ENCODE data around the gene RBBP6.

Gene RBBP6

DNA sequence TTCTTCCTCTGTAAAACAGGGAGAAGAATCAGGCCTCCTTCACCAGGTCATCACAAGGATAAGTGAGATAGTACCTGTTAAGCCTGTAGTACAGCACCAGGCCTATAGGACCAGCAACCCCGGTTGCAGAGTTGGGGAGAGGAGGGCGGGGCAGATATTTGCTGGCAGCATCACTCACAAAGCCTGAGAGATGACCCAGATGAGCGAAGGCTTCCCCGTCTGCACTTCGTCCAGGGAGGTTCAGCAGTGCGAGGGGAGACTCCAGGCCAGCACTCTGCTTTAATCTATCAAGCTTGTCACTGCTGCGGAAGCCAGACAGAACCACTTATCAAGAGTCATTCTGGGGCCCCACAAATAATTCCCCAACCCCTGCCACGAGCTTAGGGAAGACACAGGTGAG lies 15.8 kb upstream of the RBBP6 start:
- DNase-seq (ENCODE audit: low spot score), result no peak

DNA sequence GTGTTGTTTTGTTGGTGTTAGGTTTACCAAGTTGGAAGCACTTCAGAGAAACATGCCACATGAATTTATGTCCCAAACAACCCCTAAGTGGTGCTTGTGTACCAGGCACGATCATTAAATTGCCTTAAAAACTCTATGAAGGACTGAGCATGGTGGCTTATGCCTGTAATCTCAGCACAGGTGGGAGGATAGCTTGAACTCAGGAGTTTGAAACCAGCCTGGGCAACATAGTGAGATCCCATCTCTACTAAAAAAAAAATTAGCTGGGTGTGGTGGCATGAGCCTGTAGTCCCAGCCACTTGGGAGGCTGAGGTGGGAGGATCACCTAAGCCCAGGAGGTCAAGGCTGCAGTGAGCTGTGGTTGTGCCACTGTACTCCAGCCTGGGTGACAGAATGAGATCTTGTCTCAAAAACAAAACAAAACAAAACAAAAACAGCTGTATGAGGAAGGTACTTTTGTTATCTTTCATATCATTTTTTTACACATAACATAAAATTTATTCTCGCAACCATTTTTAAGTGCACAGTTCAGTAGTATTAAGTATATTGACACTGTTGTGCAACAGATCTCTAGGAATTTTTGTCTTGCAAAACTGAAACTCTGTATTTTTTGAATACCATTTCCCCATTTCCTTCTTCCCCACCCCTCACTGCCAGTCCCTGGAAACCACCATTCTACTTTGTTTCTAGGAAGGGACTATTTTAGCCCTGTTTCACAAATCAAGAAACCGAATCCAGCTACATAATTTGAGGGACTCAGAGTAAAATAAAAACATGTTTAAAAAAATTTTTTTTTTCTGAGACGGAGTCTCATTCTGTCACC lies 14.3 kb upstream of the RBBP6 start:
- DNase-seq (ENCODE audit: low spot score), result no peak

DNA sequence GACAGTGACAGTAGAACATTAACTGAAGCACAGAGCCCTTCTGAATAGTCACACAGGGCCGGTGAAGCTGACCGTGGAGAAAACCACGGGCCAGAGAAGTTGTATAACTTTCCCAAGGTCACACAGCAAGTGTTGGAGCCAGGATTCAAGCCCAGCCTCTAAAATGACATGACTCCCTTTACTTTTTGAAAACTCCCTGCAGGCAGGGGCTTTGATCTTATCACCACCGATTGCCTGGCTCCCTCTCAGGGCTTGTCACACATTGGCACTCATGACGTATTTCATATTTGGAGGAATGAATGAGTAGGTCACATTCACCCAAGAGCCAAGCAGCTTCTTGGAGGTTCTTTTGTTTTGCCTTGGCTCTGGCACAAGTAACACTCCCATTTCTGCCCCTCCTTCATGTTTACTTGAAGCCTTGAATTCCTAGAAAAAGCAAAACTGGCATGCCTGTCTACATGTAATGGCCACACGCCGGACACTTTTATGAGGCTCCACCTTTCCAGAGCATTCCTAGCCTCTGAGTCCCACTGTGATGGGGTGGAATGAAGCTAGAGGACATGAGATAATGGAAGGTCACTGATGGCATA lies 13.3 kb upstream of the RBBP6 start:
- DNase-seq (ENCODE audit: low spot score), result no peak

DNA sequence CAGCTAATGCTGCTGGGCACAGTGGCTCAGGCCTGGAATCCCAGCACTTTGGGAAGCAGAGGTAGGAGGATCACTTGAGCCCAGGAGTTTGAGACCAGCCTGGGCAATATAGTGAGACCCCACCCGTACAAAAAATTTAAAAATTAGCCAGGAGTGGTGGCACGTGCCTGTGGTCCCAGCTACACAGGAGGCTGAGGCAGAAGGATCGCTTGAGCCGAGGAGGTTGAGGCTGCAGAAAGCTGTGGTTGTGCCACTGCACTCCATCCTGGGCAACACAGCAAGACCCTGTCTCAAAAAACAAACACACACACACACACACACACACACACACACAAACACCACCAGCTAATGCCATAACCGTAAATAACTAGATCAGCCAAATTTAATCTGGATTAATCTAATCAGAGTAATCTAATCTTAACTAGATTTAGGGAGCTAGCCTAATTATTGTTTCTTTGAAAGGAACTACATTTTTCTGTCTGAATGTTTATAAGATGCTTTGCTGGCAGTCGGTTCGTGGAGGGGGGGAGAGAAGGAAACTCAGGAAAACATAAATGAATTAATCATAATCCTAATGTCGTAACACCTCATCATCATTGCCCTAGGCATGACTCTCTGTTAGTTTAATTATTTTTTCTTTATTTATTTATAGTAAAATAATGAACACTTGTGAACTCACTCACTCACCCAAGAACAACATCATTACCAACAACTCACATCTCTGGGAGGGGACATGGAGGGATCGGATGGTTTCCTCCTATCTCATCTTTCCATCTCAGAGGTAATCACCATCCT lies 12.5 kb upstream of the RBBP6 start:
- no peak for DNase-seq (ENCODE audit: low spot score)

DNA sequence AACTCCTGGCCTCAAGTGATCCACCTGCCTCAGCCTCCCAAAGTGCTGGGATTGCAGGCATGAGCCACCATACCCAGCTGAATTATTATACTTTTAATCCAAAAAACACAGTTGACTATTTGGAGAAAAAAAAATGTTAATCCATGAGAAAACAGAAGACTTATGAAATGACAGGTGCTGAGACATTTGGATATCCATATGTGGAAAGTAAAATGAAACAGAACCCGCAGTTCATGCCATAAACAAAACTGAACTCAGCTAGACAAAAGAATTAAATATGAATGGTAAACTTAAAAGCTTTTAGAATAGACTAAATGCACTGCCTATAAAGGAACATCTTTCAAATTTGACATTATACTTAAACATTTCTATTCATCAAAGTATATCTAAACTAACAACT lies 8.2 kb upstream of the RBBP6 start:
- no peak for DNase-seq (ENCODE audit: low spot score)

DNA sequence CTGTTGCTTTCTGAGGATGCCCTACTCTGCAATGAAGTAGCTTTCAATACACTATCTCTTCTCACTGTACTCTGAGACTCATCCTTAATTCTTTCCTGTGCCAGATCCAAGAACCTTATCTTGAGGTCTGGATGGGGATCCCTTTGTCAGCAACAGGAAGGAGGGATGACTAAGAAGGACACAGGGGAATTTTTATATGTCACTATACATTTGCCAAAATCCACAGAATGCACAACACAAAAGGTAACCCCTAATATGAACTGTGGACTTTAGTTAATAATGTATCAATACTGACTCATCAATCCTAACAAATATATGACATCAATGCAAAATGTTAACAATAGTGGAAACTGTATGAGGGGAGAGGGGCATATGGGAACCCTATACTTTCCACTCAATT lies 4.7 kb upstream of the RBBP6 start:
- DNase-seq (ENCODE audit: low spot score), result no peak

DNA sequence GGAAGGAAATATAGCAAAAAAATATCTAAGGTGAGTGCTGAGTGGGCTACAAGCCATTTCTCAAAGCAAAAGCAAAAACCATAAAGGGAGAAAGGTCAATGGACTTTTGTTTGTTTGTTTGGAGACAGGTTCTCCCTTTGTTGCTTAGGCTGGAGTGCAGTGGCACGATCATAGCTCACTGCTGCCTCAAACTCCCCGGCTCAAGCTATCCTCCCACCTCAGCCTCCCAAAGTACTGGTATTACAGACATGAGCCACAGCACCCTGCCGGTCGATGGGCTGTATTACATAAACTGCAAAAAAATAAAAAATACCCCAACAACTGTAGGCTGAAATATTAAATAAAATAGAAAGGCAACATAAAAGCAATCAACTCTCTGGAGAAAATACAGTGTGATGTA lies 3.5 kb upstream of the RBBP6 start:
- DNase-seq (ENCODE audit: low spot score), result no peak

DNA sequence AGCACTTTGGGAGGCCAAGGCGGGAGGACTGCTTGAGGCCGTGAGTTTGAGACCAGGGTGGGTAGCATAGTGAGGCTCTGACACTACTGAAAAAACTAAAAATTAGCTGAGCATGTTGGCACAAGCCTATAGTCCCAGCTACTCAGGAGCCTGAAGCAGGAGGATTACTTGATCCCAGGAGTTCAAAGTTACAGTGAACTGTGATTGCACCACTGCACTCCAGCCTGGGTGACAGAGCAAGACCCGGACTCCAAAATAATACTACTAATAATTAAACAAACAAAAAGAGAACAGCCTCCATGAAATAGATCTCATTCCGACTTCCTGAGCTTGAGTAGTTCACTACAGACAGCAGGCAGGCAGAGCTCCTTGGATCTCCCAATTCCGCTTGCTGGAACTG lies 2.7 kb upstream of the RBBP6 start:
- no peak for DNase-seq (ENCODE audit: low spot score)

DNA sequence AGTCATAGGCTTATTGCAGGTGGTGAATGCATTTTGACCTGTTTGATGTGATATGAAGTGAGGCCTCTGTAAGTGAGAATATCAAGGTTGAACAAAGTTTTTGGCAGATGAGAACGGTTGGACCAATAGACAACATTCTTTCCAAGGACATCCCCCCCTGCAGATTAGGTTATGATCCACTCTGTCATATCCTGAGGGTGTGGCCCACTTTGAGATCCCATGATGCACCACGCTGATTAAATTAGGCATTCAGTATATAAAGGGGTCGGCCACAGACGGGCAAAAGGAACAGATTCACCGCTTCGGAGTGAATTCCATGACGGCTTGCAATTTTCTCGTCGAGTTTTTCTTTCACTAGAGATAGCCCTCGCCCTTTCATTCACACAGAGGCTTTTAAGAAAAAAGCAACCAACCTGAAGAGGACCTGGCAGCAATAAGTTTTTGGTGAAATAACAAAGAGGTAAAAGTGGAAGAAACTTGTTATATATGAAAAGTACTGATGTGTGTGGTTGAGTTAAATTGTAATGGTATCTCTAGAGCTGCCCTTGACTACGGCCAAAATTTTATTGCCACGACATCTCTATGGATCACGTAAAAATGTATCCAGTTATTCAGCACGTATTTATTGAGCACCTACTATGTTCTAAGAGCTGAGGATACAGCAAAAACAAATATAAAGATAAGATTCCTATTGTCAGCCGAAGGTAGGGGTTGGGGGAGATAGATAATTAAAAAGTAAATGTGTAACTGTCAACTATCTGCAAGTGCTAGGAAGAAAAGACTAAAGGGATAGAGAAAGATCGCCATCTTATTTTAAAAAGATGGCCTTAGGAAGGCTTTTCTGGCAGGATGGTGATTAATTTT lies 1.7 kb upstream of the RBBP6 start:
- DNase-seq (ENCODE audit: low spot score), result peak; percentile 75

DNA sequence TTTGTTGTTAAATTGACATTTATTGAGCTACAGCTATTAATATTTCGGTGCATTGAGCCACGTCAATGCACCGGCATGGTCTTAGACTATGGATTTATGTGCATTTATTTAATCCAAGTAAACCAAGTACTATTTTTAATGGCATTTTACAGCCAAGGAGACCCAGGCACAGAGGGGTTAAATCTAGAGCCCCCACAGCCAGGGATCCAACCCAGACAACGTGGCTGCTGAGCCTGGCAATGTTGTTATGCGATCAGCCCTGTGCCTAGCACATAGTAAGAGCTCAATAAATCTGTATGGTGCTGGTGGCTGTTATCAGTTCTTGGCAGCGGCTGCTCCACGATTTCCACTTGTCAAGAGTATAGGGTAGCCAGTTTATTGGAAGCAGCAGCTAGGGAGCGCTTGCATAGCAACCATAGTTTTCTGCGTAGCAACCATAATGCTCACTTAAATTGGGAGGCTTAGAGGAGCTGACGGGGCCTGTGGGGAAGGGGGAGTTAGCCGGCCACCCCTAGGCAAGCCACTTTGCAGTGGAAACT lies 541 bp upstream of the RBBP6 start:
- DNase-seq (ENCODE audit: low spot score), result no peak

DNA sequence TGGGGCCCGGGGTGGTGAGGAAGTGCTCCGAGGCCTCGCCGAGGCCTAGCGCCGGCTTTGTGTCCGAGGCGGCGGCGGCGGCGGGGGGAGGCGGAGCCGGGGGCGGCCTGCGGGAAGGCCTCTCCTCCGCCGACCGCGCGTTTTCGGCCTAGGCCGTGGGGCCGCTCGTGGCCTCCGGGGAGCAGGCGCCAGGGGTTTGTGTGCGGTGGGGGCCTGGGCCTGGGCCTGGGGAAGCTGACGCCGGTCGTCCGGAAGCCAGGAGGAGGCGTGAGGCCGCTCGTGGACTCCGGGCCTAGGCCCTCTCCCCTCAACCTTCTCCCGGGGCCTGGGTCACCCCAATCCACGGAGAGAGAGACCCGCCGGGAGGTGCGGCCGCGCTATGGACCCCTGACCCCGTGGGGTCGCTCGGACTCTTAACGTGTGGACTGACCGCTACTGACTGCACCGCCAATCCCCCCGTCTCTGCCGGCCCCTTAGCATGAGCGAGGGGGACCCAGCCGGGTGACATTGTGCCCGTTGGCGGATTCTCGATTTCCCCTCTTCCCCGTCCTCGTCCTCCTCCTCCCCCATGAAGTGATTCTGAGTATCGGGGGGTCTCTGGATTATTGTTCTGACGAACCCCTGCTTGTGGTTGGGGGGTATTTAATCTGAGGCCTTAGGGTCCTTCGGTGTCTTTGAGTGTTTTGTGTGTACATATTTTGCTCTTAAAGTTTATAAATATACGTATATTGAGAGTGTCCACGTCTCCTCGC lies 660 bp downstream of the RBBP6 start:
- no peak for DNase-seq (ENCODE audit: low spot score)

DNA sequence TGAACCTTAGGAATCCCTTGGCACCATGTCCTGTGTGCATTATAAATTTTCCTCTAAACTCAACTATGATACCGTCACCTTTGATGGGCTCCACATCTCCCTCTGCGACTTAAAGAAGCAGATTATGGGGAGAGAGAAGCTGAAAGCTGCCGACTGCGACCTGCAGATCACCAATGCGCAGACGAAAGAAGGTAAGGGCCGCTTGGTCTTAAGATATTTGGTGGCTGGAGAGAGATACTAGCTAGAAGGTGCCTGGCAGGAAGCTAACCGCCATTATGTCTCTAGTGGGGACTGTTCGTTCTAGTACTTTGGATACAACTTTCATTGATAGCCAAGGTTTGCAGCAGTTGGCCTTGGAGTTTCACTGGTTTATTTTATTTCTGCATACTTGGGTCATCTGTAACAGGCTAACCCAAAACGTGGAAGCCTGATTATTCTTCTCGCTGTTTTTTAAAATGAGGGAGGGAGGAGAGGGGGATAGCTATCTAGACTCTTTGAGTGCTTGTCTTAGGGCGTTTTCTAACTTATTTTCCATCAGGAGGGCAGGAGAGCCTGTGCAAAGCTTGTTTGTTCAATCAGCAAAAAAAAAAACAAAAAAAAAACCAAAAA lies 1.3 kb downstream of the RBBP6 start:
- DNase-seq (ENCODE audit: low spot score), result peak; percentile 76

DNA sequence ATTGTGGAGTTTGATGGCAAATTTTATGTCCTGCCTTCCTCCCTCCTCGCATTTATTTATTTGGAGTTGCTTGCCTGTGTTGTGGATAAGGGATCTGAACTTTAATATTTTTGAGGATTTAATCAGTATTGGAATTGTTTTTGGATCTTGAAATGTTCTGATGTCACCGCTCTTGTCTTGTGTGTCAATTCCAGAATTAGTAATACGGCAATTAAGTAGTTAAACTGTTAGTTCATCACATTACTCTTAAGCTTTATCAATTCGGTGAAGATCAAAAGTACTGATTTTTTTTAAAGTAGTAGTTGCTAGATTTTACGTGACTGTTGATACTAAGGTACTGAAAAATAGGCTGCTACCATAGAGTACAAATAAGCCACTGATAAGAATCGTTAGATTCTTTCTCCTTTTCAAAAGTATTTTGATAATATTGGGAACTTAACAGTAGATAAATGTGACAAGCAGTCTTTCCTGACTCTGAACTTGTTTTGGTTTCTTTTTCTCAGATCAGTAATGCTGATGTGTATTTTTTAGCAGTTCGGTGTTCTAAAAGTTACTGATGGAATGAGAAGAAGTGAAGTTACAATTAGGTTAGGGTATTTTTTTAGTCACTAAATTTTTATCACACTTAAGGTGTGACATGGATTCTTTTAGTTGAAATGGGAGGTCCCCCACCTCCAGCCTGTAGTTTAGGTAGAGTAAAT lies 2.0 kb downstream of the RBBP6 start:
- DNase-seq (ENCODE audit: low spot score), result peak; percentile 32

DNA sequence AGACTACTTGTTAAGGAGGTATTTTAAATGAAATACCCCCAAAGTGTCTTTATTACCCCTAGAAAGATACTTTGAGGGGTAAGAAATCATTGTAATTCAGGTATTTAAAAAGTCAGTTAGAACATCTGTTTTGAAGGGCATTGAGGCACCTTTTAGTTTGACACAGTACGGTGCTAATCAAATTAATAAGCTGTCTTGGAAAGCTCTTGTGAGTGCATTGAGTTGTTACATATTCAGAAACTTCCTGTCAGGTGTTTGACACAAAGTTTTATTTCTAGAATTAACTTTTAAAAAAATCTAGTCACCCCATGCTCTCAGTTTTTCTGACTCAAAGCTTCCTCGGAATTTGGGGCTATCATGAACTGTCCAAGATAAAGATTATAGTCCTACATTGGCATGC lies 4.6 kb downstream of the RBBP6 start:
- DNase-seq (ENCODE audit: low spot score), result peak; percentile 47

DNA sequence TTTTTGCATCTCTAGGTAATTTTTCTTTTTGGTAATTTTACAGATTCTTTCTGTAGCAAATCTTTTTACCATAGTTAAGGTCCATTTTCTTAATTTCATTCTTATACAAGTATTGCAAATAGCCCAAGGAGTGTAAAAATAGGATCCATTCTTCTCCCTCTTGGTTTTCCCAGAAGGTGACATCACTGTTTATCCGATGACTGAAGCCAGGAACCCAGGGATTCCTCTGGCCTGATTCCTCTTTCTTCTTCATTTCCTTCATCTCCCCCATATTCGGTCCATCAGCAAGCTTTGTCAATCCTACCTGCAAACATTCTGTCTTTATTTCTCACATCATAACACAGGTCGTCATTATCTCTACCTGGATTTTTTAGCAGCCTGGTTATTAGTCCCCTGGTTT lies 5.3 kb downstream of the RBBP6 start:
- DNase-seq (ENCODE audit: low spot score), result no peak

DNA sequence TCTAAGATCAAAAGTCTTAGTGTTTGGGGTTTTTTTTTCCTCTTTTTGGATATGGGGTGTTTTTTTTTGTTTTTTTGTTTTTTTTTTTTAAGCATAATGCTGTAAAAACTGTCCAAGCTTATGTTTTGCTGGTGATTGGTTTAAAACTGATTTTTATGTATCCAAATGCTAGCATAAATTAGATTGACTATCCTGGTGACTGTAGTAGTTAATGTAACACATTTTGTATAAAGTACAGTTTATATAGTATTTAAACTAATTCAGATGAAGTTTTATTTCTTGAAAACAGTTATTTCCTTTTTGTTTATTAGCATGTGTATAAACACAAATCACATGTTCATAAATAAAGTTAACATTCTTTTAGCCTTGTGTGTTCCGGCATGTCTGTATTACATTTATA lies 10.9 kb downstream of the RBBP6 start:
- no peak for DNase-seq (ENCODE audit: low spot score)

DNA sequence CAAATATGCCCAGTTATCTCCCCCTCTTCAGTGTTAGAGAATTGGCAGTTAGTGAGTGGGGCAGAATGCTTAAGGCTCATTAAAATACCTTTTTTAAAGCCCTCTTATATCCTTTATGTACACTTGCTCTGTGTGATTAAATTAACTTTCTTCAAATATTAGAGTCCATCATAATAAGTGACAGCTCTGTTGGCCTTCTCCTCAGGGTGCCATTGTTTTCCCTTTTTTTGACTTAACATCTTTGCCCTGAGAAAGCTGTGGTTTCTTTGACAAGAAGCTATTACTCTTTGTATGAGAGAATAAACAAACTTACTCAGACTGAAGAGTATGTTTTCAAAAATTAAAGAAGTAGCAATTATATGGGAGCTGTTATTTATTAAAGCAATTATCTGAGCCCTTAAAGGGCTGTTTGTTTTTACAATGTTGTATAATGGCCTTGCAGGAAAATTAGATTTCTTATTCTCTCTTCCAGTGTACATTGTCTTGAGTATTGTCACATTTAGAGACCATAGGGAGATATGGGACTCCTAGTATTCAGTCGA lies 13.4 kb downstream of the RBBP6 start:
- DNase-seq (ENCODE audit: low spot score), result no peak

DNA sequence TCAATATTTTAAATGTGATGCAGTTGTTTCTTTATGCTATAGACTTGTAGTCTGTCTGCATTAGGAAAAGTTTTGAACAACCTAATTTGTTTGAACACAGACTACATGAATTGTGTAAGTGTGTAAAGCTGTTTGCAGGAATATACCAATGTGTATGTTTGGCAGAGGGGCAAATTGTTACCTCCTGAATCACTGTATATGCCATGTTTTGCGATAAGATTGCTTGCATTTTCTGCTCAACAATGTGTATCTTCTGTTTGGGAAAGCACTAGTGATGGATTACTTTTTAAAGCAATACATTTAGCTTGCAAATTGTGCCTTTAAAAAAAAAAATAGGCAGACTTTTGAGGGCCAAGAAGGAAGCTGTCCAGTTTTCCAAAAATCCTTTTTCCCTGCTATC lies 14.6 kb downstream of the RBBP6 start:
- DNase-seq (ENCODE audit: low spot score), result no peak

DNA sequence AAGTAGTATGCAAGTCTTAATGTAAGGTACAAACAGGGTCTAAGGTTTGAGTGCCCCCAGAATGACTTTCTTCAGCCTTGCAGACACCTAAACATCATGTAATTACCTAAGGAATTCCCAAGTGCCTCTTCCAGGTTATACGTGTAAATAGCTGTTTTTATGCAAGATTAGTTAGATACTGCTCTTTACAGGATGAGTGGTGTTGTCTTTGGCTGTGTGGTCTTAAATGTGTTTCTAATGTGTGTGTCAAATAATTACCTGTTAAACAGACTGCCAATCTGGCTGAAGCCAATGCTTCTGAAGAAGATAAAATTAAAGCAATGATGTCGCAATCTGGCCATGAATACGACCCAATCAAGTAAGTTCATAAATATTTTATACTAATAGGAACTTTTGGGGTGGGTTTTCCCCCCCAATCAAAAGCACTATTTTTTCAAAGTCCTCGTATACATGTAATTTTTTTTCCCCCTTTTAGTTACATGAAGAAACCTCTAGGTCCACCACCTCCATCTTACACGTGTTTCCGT lies 16.0 kb downstream of the RBBP6 start:
- no peak for DNase-seq (ENCODE audit: low spot score)

DNA sequence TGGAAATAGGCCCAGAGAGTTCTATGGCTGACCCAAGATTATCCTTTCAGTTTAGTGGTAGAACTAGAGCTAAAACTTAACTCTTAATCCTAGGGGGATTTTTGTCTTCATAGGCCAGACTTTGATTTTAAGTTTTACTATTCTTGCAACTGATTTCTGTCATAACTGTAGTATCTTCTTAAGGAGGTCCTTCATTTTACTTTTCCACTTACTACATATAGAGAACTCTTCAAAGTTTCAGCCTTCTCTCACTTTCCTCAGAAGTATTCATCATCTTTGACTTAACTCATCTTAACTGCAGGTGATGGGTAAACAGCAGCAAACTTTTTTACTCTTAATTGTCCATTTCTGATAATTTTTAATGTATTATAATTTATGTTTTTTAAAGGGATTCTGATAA lies 23.4 kb downstream of the RBBP6 start:
- no peak for DNase-seq (ENCODE audit: low spot score)

Data from NAMALWA (cell line).